HepG2 (cell line): ENCODE data around the gene HSPA1A. TPM values are rescaled to one million over a fixed set of nuclear protein-coding genes. Genes with fewer than 3 reads are reported as not detected.
A peak's percentile ranks its signal among the peaks of the same experiment; 100 is the strongest.

Source experiments
- CEBPB ChIP-seq: IDR thresholded peaks from 2 replicates; pipeline ENCODE4 v1.6.1; 2011; ENCODE audit warnings: low read depth, low read length, improper control_type of control experiment, borderline replicate concordance
- DZIP1 ChIP-seq: sonication (generic); formaldehyde crosslinking; IDR thresholded peaks from 2 replicates; pipeline ENCODE4 v1.5.0; 2020; ENCODE audit warnings: mild to moderate bottlenecking, missing genetic modification reagents
- E2F2 ChIP-seq: sonication (generic); formaldehyde crosslinking; IDR thresholded peaks from 2 replicates; pipeline ENCODE4 v1.4.0; 2020; ENCODE audit warnings: missing genetic modification reagents, borderline replicate concordance
- KMT2A ChIP-seq: sonication (generic); formaldehyde crosslinking; IDR thresholded peaks from 2 replicates; pipeline ENCODE4 v1.4.0; 2020; ENCODE audit warnings: missing genetic modification reagents
- REST ChIP-seq, 2 experiments: IDR thresholded peaks; 2 replicates each; pipeline ENCODE4 v1.6.1; 2011 to 2012; ENCODE audit warnings: low read length in 2 of 2, borderline replicate concordance in 1 of 2, low read depth in 1 of 2, mild to moderate bottlenecking in 1 of 2, moderate library complexity in 1 of 2
- RFX1 ChIP-seq: fragments of 450-650 bp; IDR thresholded peaks from 2 replicates; pipeline ENCODE4 v1.6.1; 2017
- ZBTB42 ChIP-seq: sonication (generic); formaldehyde crosslinking; IDR thresholded peaks from 2 replicates; pipeline ENCODE4 v1.5.0; 2020; ENCODE audit warnings: mild to moderate bottlenecking, missing genetic modification reagents
- ZFP1 ChIP-seq: IDR thresholded peaks from 2 replicates; pipeline ENCODE4 v1.6.1; 2016
- ZFP36 ChIP-seq: fragments of 150-350 bp; IDR thresholded peaks from 2 replicates; pipeline ENCODE4 v1.6.1; 2018; ENCODE audit warnings: borderline replicate concordance, low read length, low read depth; ENCODE audit not compliant: partially characterized antibody
- ZFP36L2 ChIP-seq: sonication (generic); formaldehyde crosslinking; IDR thresholded peaks from 2 replicates; pipeline ENCODE4 v1.4.0; 2020; ENCODE audit warnings: missing genetic modification reagents
- ZNF737 ChIP-seq: sonication (generic); formaldehyde crosslinking; IDR thresholded peaks from 2 replicates; pipeline ENCODE4 v1.5.0; 2020; ENCODE audit warnings: missing genetic modification reagents, mild to moderate bottlenecking, borderline replicate concordance
- polyA plus RNA-seq, 8 experiments: library from polyadenylated mRNA; depleted of rRNA in 3 of 8; stranded (reverse) in 7 of 8; unstranded in 1 of 8; fragments of >200 nt; fragmentation: Illumina TruSeq in 4 of 8; extraction: Trizol in 4 of 8; gene quantifications; 2 replicates each; pipeline versions ENCODE4 v1.2.1 to v1.2.3, GENCODE V29; 2011 to 2016; ENCODE audit warnings: low read depth in 4 of 8, missing spikeins in 1 of 8, mixed read lengths in 1 of 8; ENCODE audit not compliant: insufficient read depth in 1 of 8
- total RNA-seq, 5 experiments: library from RNA; depleted of rRNA; stranded (reverse); fragments of >200 nt; fragmentation: Illumina TruSeq; extraction: Trizol; gene quantifications; 2 replicates each; pipeline ENCODE4 v1.2.3, GENCODE V29; 2016; ENCODE audit warnings: low read depth in 1 of 5
- TF ChIP-seq, protein P1 (sequence below): sonication (generic); formaldehyde crosslinking; IDR thresholded peaks from 2 replicates; pipeline ENCODE4 v1.8.1; 2022; ENCODE audit warnings: mild to moderate bottlenecking, missing genetic modification reagents
- TF ChIP-seq, protein P2 (sequence below): IDR thresholded peaks from 2 replicates; pipeline ENCODE4 v1.6.1; 2016; ENCODE audit warnings: low read depth, missing genetic modification reagents, missing compliant biosample characterization

HSPA1A gene
- total and polyA plus RNA-seq, 2 of the 13 experiments (the other 11 are each of a cell fraction or from before 2014, with no cell fraction given) = 44.5 to 85.0 TPM

DNA sequence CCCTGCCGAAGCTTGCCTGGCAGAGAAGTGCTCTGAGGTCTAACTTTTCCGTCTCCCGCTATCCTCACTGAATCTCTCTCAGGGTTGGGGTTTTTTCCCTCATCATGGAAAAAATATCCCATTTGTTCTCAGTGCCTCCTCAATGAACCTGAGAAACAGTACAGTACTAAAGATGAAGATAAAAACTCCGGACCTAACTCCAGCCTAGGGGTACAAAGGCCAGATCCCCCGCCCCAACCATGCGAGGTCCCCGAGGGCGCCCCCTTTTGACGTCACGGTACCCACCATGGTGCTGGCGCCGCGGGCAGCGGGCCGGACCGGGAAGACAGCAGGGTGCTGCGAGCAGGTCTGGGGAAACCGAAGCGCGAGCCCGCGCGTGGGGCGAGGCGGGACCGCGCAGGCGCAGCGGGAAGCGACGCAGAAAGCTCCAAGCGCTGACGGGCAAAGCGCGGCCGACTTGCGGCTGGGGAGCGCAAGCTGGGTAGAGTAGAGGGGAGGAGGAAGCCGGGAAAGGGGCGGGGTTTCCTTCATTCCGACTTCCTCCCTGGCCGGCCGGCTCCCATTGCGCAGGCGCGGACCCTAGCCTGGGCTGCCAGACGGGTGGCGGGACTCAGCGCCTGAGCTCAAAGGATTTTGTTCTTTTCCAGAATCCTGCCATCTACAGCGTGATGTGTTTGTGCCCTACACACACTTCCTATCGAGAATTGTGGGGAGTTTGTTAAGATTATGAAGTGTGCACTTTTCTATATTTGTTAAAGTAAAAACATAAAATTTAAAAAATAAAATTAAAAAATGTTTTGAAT lies 8.7 kb upstream of the HSPA1A start, which contains the start of gene LSM2 (continued):
- TF ChIP-seq ZBTB42 (no peak), CEBPB (no peak), DZIP1 (CRISPR knock-in tag) (no peak), KMT2A (CRISPR knock-in tag) (peak; percentile 78), E2F2 (CRISPR knock-in tag) (peak; percentile 97; the same call in 1 of the 2 replicates), REST (IDR thresholded peaks at IDR 0.05; ENCODE audit: borderline replicate concordance in 1 of 2, low read depth in 1 of 2, low read length in 2 of 2) (peak in 1 of 2 experiments; percentile 73; a peak in 2 of 4 replicates), ZFP1 (CRISPR knock-in tag) (peak; percentile 78; the same call in 1 of the 2 replicates), RFX1 (no peak), ZFP36L2 (CRISPR knock-in tag) (0 out of 2 replicates have a peak, but pooled peaks have one; percentile 69), ZNF737 (no peak), ZFP36 (no peak)
- TF ChIP-seq, protein P1, sequence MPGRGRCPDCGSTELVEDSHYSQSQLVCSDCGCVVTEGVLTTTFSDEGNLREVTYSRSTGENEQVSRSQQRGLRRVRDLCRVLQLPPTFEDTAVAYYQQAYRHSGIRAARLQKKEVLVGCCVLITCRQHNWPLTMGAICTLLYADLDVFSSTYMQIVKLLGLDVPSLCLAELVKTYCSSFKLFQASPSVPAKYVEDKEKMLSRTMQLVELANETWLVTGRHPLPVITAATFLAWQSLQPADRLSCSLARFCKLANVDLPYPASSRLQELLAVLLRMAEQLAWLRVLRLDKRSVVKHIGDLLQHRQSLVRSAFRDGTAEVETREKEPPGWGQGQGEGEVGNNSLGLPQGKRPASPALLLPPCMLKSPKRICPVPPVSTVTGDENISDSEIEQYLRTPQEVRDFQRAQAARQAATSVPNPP (CRISPR knock-in tag) = peak; percentile 82; the same call in 1 of the 2 replicates
- TF ChIP-seq, protein P2, sequence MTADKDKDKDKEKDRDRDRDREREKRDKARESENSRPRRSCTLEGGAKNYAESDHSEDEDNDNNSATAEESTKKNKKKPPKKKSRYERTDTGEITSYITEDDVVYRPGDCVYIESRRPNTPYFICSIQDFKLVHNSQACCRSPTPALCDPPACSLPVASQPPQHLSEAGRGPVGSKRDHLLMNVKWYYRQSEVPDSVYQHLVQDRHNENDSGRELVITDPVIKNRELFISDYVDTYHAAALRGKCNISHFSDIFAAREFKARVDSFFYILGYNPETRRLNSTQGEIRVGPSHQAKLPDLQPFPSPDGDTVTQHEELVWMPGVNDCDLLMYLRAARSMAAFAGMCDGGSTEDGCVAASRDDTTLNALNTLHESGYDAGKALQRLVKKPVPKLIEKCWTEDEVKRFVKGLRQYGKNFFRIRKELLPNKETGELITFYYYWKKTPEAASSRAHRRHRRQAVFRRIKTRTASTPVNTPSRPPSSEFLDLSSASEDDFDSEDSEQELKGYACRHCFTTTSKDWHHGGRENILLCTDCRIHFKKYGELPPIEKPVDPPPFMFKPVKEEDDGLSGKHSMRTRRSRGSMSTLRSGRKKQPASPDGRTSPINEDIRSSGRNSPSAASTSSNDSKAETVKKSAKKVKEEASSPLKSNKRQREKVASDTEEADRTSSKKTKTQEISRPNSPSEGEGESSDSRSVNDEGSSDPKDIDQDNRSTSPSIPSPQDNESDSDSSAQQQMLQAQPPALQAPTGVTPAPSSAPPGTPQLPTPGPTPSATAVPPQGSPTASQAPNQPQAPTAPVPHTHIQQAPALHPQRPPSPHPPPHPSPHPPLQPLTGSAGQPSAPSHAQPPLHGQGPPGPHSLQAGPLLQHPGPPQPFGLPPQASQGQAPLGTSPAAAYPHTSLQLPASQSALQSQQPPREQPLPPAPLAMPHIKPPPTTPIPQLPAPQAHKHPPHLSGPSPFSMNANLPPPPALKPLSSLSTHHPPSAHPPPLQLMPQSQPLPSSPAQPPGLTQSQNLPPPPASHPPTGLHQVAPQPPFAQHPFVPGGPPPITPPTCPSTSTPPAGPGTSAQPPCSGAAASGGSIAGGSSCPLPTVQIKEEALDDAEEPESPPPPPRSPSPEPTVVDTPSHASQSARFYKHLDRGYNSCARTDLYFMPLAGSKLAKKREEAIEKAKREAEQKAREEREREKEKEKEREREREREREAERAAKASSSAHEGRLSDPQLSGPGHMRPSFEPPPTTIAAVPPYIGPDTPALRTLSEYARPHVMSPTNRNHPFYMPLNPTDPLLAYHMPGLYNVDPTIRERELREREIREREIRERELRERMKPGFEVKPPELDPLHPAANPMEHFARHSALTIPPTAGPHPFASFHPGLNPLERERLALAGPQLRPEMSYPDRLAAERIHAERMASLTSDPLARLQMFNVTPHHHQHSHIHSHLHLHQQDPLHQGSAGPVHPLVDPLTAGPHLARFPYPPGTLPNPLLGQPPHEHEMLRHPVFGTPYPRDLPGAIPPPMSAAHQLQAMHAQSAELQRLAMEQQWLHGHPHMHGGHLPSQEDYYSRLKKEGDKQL (CRISPR knock-in tag) = peak; percentile 17; the same call in 1 of the 2 replicates
